A673 (cell line): Measurements from ENCODE around the gene ARHGEF40.

Experiments
- EZH2 ChIP-seq: fragments of 200-600 bp; sonication (generic); IDR thresholded peaks from 2 replicates; pipeline ENCODE4 v1.6.1; 2017; ENCODE audit warnings: borderline replicate concordance, low read depth, mild to moderate bottlenecking, mixed read lengths, antibody characterized with exemption, low read length; ENCODE audit not compliant: poor library complexity, severe bottlenecking
- TF ChIP-seq, protein P1 (sequence below): fragments of 300-800, 200-600 bp; sonication (generic); conservative IDR thresholded peaks from 2 replicates; pipeline ENCODE4 v1.5.1; 2017; ENCODE audit warnings: low read depth, mild to moderate bottlenecking, antibody characterized with exemption, low read length, moderate library complexity, mixed read lengths

GRCh38 chr14:21087294-21088091 is 17.4 kb downstream of the ARHGEF40 start:
- TF ChIP-seq, protein P1, sequence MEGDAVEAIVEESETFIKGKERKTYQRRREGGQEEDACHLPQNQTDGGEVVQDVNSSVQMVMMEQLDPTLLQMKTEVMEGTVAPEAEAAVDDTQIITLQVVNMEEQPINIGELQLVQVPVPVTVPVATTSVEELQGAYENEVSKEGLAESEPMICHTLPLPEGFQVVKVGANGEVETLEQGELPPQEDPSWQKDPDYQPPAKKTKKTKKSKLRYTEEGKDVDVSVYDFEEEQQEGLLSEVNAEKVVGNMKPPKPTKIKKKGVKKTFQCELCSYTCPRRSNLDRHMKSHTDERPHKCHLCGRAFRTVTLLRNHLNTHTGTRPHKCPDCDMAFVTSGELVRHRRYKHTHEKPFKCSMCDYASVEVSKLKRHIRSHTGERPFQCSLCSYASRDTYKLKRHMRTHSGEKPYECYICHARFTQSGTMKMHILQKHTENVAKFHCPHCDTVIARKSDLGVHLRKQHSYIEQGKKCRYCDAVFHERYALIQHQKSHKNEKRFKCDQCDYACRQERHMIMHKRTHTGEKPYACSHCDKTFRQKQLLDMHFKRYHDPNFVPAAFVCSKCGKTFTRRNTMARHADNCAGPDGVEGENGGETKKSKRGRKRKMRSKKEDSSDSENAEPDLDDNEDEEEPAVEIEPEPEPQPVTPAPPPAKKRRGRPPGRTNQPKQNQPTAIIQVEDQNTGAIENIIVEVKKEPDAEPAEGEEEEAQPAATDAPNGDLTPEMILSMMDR, result no peak
- TF ChIP-seq EZH2, result no peak
